MM.1S (cell line): ENCODE measurements around the gene HSDL2.
"Not testable (repeated sequence)": the region's sequence is repeated elsewhere in the genome, so short reads cannot be mapped to it uniquely, and the experiment has no call there.

Source experiments
- DNase-seq: peaks from one replicate; pipeline ENCODE4 v3.0.0-alpha.2; 2015
- H2AFZ ChIP-seq: fragments of 300-600 bp; sonication (generic); 2 replicates; pipeline ENCODE4 v1.6.0; 2016; ENCODE audit warnings: antibody characterized with exemption, low read length
- H3F3A ChIP-seq: fragments of 300-600 bp; sonication (generic); 2 replicates; pipeline ENCODE4 v1.6.1; 2016; ENCODE audit warnings: mild to moderate bottlenecking, antibody characterized with exemption, low read length, moderate library complexity, mixed read lengths; ENCODE audit not compliant: insufficient read depth
- H3K27ac ChIP-seq: fragments of 300-600 bp; sonication (generic); 2 replicates; pipeline ENCODE4 v1.5.1; 2016; ENCODE audit warnings: mild to moderate bottlenecking, low read length
- H3K27me3 ChIP-seq: fragments of 300-600 bp; sonication (generic); replicated peaks from 2 replicates; pipeline ENCODE4 v1.6.0; 2016; ENCODE audit warnings: low read length; ENCODE audit not compliant: insufficient read depth
- H3K36me3 ChIP-seq: fragments of 300-600 bp; sonication (generic); replicated peaks from 2 replicates; pipeline ENCODE4 v1.6.1; 2016; ENCODE audit warnings: mild to moderate bottlenecking, low read length, mixed read lengths; ENCODE audit not compliant: insufficient read depth
- H3K4me1 ChIP-seq: fragments of 300-600 bp; sonication (generic); 2 replicates; pipeline ENCODE4 v1.6.1; 2016; ENCODE audit warnings: low read length, mixed read lengths
- H3K4me2 ChIP-seq: fragments of 300-600 bp; sonication (generic); 2 replicates; pipeline ENCODE4 v1.6.0; 2016; ENCODE audit warnings: low read depth, low read length
- H3K4me3 ChIP-seq: fragments of 300-600 bp; sonication (generic); 2 replicates; pipeline ENCODE4 v1.5.1; 2016; ENCODE audit warnings: low read length, mixed read lengths
- H3K79me2 ChIP-seq: fragments of 300-600 bp; sonication (generic); 2 replicates; pipeline ENCODE4 v1.6.1; 2016; ENCODE audit warnings: mixed run types, low read length, mixed read lengths
- H3K9ac ChIP-seq: fragments of 300-600 bp; sonication (generic); 2 replicates; pipeline ENCODE4 v1.6.1; 2016; ENCODE audit warnings: low read length, mixed read lengths
- H3K9me2 ChIP-seq: fragments of 300-600 bp; sonication (generic); replicated peaks from 2 replicates; pipeline ENCODE4 v1.6.1; 2016; ENCODE audit warnings: mild to moderate bottlenecking, low read length, mixed read lengths; ENCODE audit not compliant: insufficient read depth
- H3K9me3 ChIP-seq: fragments of 300-600 bp; sonication (generic); replicated peaks from 2 replicates; pipeline ENCODE4 v1.6.1; 2016; ENCODE audit warnings: mild to moderate bottlenecking, low read length, mixed read lengths; ENCODE audit not compliant: insufficient read depth
- H4K20me1 ChIP-seq: fragments of 300-600 bp; sonication (generic); 2 replicates; pipeline ENCODE4 v1.6.1; 2016; ENCODE audit warnings: mild to moderate bottlenecking, low read length, moderate library complexity, mixed read lengths; ENCODE audit not compliant: insufficient read depth
- EZH2 ChIP-seq: fragments of 300-600 bp; sonication (generic); optimal IDR thresholded peaks from 2 replicates; pipeline ENCODE3; 2017; ENCODE audit warnings: low read depth, mild to moderate bottlenecking, antibody characterized with exemption, low read length, mixed read lengths
- EZH2phosphoT487 ChIP-seq: fragments of 300-600 bp; sonication (generic); IDR thresholded peaks from 2 replicates; pipeline ENCODE4 v1.6.1; 2018; ENCODE audit warnings: antibody characterized with exemption, low read length
- TF ChIP-seq, protein P1 (sequence below): fragments of 300-600 bp; sonication (generic); IDR thresholded peaks from 2 replicates; pipeline ENCODE4 v1.5.1; 2016; ENCODE audit warnings: antibody characterized with exemption, low read length, mixed read lengths

The HSDL2 gene

GRCh38 chr9:112506571-112506970, 126.7 kb downstream of the HSDL2 start:
- H3K79me2 ChIP-seq = 0 out of 2 replicates have a peak, but pooled peaks cover under 1% of the 10 kb centered on the region

GRCh38 chr9:112507001-112507680, 127.2 kb downstream of the HSDL2 start:
- Histone ChIP-seq H3F3A (no peaks in the 10 kb centered on the region), H3K9me3 (no peaks in the 10 kb centered on the region), H3K4me1 (no peaks in the 10 kb centered on the region), H3K27me3 (no peaks in the 10 kb centered on the region), H3K4me2 (no peak overlapping the region), H3K9ac (no peak overlapping the region), H4K20me1 (no peaks in the 10 kb centered on the region), H3K36me3 (no peaks in the 10 kb centered on the region), H3K9me2 (no peaks in the 10 kb centered on the region), H3K79me2 (no peaks in the 10 kb centered on the region), H2AFZ (no peak overlapping the region), H3K27ac (no peak overlapping the region), H3K4me3 (no peak overlapping the region)
- DNase-seq = no peak
- TF ChIP-seq EZH2 (no peak), EZH2phosphoT487 (no peak)
- TF ChIP-seq, protein P1, sequence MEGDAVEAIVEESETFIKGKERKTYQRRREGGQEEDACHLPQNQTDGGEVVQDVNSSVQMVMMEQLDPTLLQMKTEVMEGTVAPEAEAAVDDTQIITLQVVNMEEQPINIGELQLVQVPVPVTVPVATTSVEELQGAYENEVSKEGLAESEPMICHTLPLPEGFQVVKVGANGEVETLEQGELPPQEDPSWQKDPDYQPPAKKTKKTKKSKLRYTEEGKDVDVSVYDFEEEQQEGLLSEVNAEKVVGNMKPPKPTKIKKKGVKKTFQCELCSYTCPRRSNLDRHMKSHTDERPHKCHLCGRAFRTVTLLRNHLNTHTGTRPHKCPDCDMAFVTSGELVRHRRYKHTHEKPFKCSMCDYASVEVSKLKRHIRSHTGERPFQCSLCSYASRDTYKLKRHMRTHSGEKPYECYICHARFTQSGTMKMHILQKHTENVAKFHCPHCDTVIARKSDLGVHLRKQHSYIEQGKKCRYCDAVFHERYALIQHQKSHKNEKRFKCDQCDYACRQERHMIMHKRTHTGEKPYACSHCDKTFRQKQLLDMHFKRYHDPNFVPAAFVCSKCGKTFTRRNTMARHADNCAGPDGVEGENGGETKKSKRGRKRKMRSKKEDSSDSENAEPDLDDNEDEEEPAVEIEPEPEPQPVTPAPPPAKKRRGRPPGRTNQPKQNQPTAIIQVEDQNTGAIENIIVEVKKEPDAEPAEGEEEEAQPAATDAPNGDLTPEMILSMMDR = no peak

More at GRCh38 chr9:112506571-112506970, 126.7 kb downstream of the HSDL2 start:
- H3K27ac ChIP-seq = no peak overlapping the region
- H4K20me1 ChIP-seq = no peaks in the 10 kb centered on the region
- H3K4me1 ChIP-seq = no peaks in the 10 kb centered on the region
- no peak for DNase-seq
- H3K9me3 ChIP-seq = no peaks in the 10 kb centered on the region
- H3K9me2 ChIP-seq = no peaks in the 10 kb centered on the region
- H3K4me3 ChIP-seq = no peak overlapping the region
- H3K27me3 ChIP-seq = no peaks in the 10 kb centered on the region
- H3K4me2 ChIP-seq = no peak overlapping the region
- no peak for TF ChIP-seq EZH2phosphoT487
- TF ChIP-seq, protein P1 = no peak
- no peak for TF ChIP-seq EZH2
- no peak overlapping the region for H3K9ac ChIP-seq
- H2AFZ ChIP-seq = no peak overlapping the region
- no peaks in the 10 kb centered on the region for H3K36me3 ChIP-seq
- H3F3A ChIP-seq = no peaks in the 10 kb centered on the region

GRCh38 chr9:112508377-112508776, 128.5 kb downstream of the HSDL2 start:
- no peaks in the 10 kb centered on the region for H3K27me3 ChIP-seq
- H3K9ac ChIP-seq = no peak overlapping the region
- no peaks in the 10 kb centered on the region for H3K79me2 ChIP-seq
- H3K4me3 ChIP-seq = no peak overlapping the region
- TF ChIP-seq EZH2phosphoT487 (no peak), EZH2 (no peak)
- TF ChIP-seq, protein P1 = no peak
- H3K4me2 ChIP-seq = no peak overlapping the region
- no peaks in the 10 kb centered on the region for H3F3A ChIP-seq
- no peaks in the 10 kb centered on the region for H3K36me3 ChIP-seq
- H4K20me1 ChIP-seq = no peaks in the 10 kb centered on the region
- no peaks in the 10 kb centered on the region for H3K9me2 ChIP-seq
- no peaks in the 10 kb centered on the region for H3K4me1 ChIP-seq
- H3K27ac ChIP-seq = no peak overlapping the region
- H3K9me3 ChIP-seq = no peaks in the 10 kb centered on the region
- no peak overlapping the region for H2AFZ ChIP-seq
- DNase-seq = no peak

GRCh38 chr9:112512377-112512776, 132.5 kb downstream of the HSDL2 start:
- H3K36me3 ChIP-seq, H4K20me1 ChIP-seq, H3K27ac ChIP-seq, H3K4me1 ChIP-seq, H2AFZ ChIP-seq, H3F3A ChIP-seq, H3K27me3 ChIP-seq, H3K4me2 ChIP-seq, H3K9me3 ChIP-seq, H3K9ac ChIP-seq, H3K79me2 ChIP-seq, DNase-seq, H3K4me3 ChIP-seq, H3K9me2 ChIP-seq: not testable (repeated sequence)
